ENCODE results near the gene GRM8.

GRCh38 chr7:126803060-126803665, 449.6 kb downstream of the GRM8 start:
- peak; percentile 89 for TF ChIP-seq CTCF (conservative IDR thresholded peaks at IDR 0.05)
- TF ChIP-seq ZFX (IDR thresholded peaks at IDR 0.05), result no peak
